HEK293T (cell line): Measurements from ENCODE around the gene AMZ2.
"Not testable (repeated sequence)": the region's sequence is repeated elsewhere in the genome, so short reads cannot be mapped to it uniquely, and the experiment has no call there.

Source experiments
- ARNT ChIP-seq: fragments of 450-650 bp; IDR thresholded peaks from 2 replicates; pipeline ENCODE4 v1.6.1; 2017; ENCODE audit warnings: mild to moderate bottlenecking
- ELF4 ChIP-seq: fragments of 450-650 bp; IDR thresholded peaks from 2 replicates; pipeline ENCODE4 v1.6.1; 2017; ENCODE audit warnings: antibody characterized with exemption
- FOXA1 ChIP-seq: fragments of 450-650 bp; IDR thresholded peaks from 2 replicates; pipeline ENCODE4 v1.6.1; 2016; ENCODE audit warnings: mild to moderate bottlenecking
- FOXK2 ChIP-seq: fragments of 450-650 bp; IDR thresholded peaks from 2 replicates; pipeline ENCODE4 v1.6.1; 2016; ENCODE audit warnings: mild to moderate bottlenecking
- FOXM1 ChIP-seq: fragments of 450-650 bp; IDR thresholded peaks from 2 replicates; pipeline ENCODE4 v1.6.1; 2017; ENCODE audit warnings: mild to moderate bottlenecking, borderline replicate concordance
- HDGF ChIP-seq: fragments of 450-650 bp; IDR thresholded peaks from 2 replicates; pipeline ENCODE4 v1.6.1; 2017; ENCODE audit warnings: antibody characterized with exemption, borderline replicate concordance
- L3MBTL2 ChIP-seq: fragments of 450-650 bp; conservative IDR thresholded peaks from 2 replicates; pipeline ENCODE4 v1.6.1; 2016; ENCODE audit warnings: mild to moderate bottlenecking
- NFRKB ChIP-seq: fragments of 450-650 bp; IDR thresholded peaks from 2 replicates; pipeline ENCODE4 v1.6.1; 2016; ENCODE audit warnings: mild to moderate bottlenecking, moderate library complexity
- SP1 ChIP-seq: fragments of 450-650 bp; IDR thresholded peaks from 2 replicates; pipeline ENCODE4 v1.6.1; 2017
- SUZ12 ChIP-seq: fragments of 450-650 bp; IDR thresholded peaks from 2 replicates; pipeline ENCODE4 v1.6.1; 2016; ENCODE audit warnings: mild to moderate bottlenecking
- TARDBP ChIP-seq: fragments of 450-650 bp; IDR thresholded peaks from 2 replicates; pipeline ENCODE4 v1.6.1; 2016
- ZNF384 ChIP-seq: fragments of 450-650 bp; IDR thresholded peaks from 2 replicates; pipeline ENCODE4 v1.6.1; 2016
- TF ChIP-seq, protein P1 (sequence below): fragments of 450-650 bp; IDR thresholded peaks from 2 replicates; pipeline ENCODE4 v1.6.1; 2016

DNA sequence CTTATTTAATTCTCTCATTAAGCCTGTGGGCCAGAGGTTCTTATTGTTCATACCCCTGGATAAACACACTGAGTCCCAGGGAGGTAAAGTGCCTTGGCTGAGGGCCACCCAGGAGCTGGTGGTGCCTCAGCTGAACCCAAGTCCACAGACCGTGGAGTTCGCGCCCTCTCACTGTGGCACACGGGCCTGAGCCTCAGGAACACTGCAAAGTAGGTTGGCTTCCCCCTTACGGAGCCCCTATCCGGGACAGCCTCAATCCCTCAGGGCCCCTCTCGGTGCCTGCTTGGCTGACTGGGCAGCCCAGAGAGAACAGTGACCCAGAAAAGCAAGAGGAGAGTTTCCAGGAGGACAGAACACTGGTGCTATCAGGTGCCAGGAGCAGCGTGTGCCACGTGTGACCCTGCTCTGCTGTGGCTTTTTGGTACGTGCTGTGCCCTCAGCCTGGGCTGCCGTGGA lies 12.5 kb upstream of the AMZ2 start:
- TF ChIP-seq SP1, FOXA1, ARNT, TARDBP, FOXK2, SUZ12, FOXM1, HDGF, ZNF384, ELF4, L3MBTL2, NFRKB: not testable (repeated sequence)
- TF ChIP-seq, protein P1, sequence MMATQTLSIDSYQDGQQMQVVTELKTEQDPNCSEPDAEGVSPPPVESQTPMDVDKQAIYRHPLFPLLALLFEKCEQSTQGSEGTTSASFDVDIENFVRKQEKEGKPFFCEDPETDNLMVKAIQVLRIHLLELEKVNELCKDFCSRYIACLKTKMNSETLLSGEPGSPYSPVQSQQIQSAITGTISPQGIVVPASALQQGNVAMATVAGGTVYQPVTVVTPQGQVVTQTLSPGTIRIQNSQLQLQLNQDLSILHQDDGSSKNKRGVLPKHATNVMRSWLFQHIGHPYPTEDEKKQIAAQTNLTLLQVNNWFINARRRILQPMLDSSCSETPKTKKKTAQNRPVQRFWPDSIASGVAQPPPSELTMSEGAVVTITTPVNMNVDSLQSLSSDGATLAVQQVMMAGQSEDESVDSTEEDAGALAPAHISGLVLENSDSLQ = not testable (repeated sequence)
